Hematopoietic multipotent progenitor cell treated with erythropoietin and hydrocortisone succinate and interleukin-3 and kit ligand, for 15 days (in vitro differentiated cells): ENCODE measurements around the gene CASR.

Experiments used
- DNase-seq: peaks from one replicate; pipeline ENCODE4 v3.0.0-alpha.2; 2015; ENCODE audit warnings: low spot score

Gene CASR

GRCh38 chr3:122214711-122215110, 31.2 kb downstream of the CASR start:
- DNase-seq, result no peak

GRCh38 chr3:122215592-122216298, 32.3 kb downstream of the CASR start:
- DNase-seq, result no peak

- no peak for DNase-seq
Measured at GRCh38 chr3:122217901-122218300, 34.4 kb downstream of the CASR start.

- DNase-seq, result no peak
Measured at GRCh38 chr3:122219242-122219872, 35.9 kb downstream of the CASR start.

GRCh38 chr3:122227036-122227781, 43.7 kb downstream of the CASR start:
- no peak for DNase-seq

GRCh38 chr3:122230174-122230573, 46.7 kb downstream of the CASR start:
- no peak for DNase-seq

GRCh38 chr3:122231465-122232157, 48.1 kb downstream of the CASR start:
- DNase-seq, result no peak

- no peak for DNase-seq
Measured at GRCh38 chr3:122232485-122232884, 49.0 kb downstream of the CASR start.

GRCh38 chr3:122233101-122233952, 49.9 kb downstream of the CASR start:
- DNase-seq, result no peak

- no peak for DNase-seq
Measured at GRCh38 chr3:122234117-122234516, 50.6 kb downstream of the CASR start.

- DNase-seq, result no peak
Measured at GRCh38 chr3:122235147-122235546, 51.7 kb downstream of the CASR start.

GRCh38 chr3:122239112-122239511, 55.6 kb downstream of the CASR start:
- no peak for DNase-seq

GRCh38 chr3:122245513-122246174, 62.2 kb downstream of the CASR start:
- DNase-seq, result no peak

- no peak for DNase-seq
Measured at GRCh38 chr3:122246199-122246598, 62.7 kb downstream of the CASR start.

GRCh38 chr3:122247087-122247824, 63.8 kb downstream of the CASR start:
- no peak for DNase-seq

- no peak for DNase-seq
Measured at GRCh38 chr3:122247825-122248185, 64.3 kb downstream of the CASR start.

- DNase-seq, result no peak
Measured at GRCh38 chr3:122251428-122251827, 68.0 kb downstream of the CASR start.

- no peak for DNase-seq
Measured at GRCh38 chr3:122253581-122253980, 70.1 kb downstream of the CASR start.

- DNase-seq, result no peak
Measured at GRCh38 chr3:122255757-122256439, 72.4 kb downstream of the CASR start.
